CD4-positive, alpha-beta T cell (primary cell): Measurements from ENCODE around the gene MGAT5. TPM values are rescaled to one million over a fixed set of nuclear protein-coding genes. Genes with fewer than 3 reads are reported as not detected.

Experiments
- ATAC-seq: fragments of 200-7000 bp; cut with Tn5 transposase; one replicate; pipeline ENCODE4 v1.10.0; 2022; ENCODE audit warnings: mild to moderate bottlenecking; ENCODE audit not compliant: poor library complexity
- CTCF ChIA-PET: fragments of 350-600 bp; sonication (Branson Sonifier 250); formaldehyde crosslinking; loops from one replicate; lab custom pipeline; 2021; ENCODE audit warnings: antibody characterized with exemption, inconsistent platforms; lab: Charles Lee
- POLR2A ChIA-PET: fragments of 350-600 bp; sonication (Branson Sonifier 250); formaldehyde crosslinking; loops from one replicate; lab custom pipeline; 2021; ENCODE audit warnings: antibody characterized with exemption, inconsistent platforms; lab: Charles Lee
- DNase-seq, 14 experiments: peaks; one replicate each; pipeline ENCODE4 v3.0.0-alpha.2; 2013 to 2020; ENCODE audit warnings: mixed read lengths in 2 of 14
- H3K27ac ChIP-seq, 2 donors: one replicate each; pipeline versions ENCODE4 v1.5.1 to v1.7.0; 2013; ENCODE audit warnings: low read length in 2 of 2, low read depth in 1 of 2, mild to moderate bottlenecking in 1 of 2
- H3K27me3 ChIP-seq, 2 experiments: 1 replicate in 1 of 2; 2 replicates in 1 of 2; pipeline versions ENCODE4 v1.6.1 to v1.7.0; 2013; ENCODE audit warnings: low read length in 2 of 2, control low read depth in 1 of 2, mild to moderate bottlenecking in 1 of 2, moderate library complexity in 1 of 2; ENCODE audit not compliant: insufficient read depth in 2 of 2, control insufficient read depth in 1 of 2
- H3K36me3 ChIP-seq: one replicate; pipeline ENCODE4 v1.6.1; 2013; ENCODE audit warnings: low read length, control low read depth; ENCODE audit not compliant: insufficient read depth
- H3K4me1 ChIP-seq: one replicate; pipeline ENCODE4 v1.6.1; 2013; ENCODE audit warnings: low read length, control low read depth; ENCODE audit not compliant: insufficient read depth
- H3K4me3 ChIP-seq: one replicate; pipeline ENCODE4 v1.5.1; 2013; ENCODE audit warnings: mild to moderate bottlenecking, low read length, moderate library complexity
- H3K9me3 ChIP-seq, 2 experiments: 1 replicate in 1 of 2; 2 replicates in 1 of 2; pipeline versions ENCODE4 v1.6.1 to v1.7.0; 2013; ENCODE audit warnings: low read length in 2 of 2, mild to moderate bottlenecking in 2 of 2, control low read depth in 1 of 2, moderate library complexity in 1 of 2; ENCODE audit not compliant: control insufficient read depth in 1 of 2, insufficient read depth in 1 of 2
- H3K27ac Mint-ChIP-seq: one replicate; pipeline ENCODE4 v1.8.0; 2020; ENCODE audit warnings: mixed read lengths
- H3K27me3 Mint-ChIP-seq: one replicate; pipeline ENCODE4 v1.8.0; 2021; ENCODE audit warnings: mixed read lengths
- H3K36me3 Mint-ChIP-seq: one replicate; pipeline ENCODE4 v1.8.0; 2021; ENCODE audit warnings: low read depth, mixed read lengths
- H3K4me1 Mint-ChIP-seq: one replicate; pipeline ENCODE4 v1.8.0; 2021; ENCODE audit warnings: low read depth, mixed read lengths
- H3K4me3 Mint-ChIP-seq: one replicate; pipeline ENCODE4 v1.8.0; 2020; ENCODE audit warnings: mild to moderate bottlenecking, mixed read lengths
- H3K9me3 Mint-ChIP-seq: one replicate; pipeline ENCODE4 v1.8.0; 2020; ENCODE audit warnings: mixed read lengths
- CTCF ChIP-seq: fragments of 200-600 bp; IDR thresholded peaks from one replicate; pipeline ENCODE4 v1.8.0; 2022; ENCODE audit warnings: antibody characterized with exemption, mild to moderate bottlenecking
- intact Hi-C, 2 experiments: fragments of 100-400 bp; cut with DNase I in 1 of 2; cut with micrococcal nuclease in 1 of 2; formaldehyde crosslinking; loops; one replicate each; pipeline versions ENCODE4 v1.15.1 to v1.9.0; 2023 to 2025; cut with DNase I, micrococcal nuclease
- total RNA-seq, 174 experiments: library from RNA in 2 of 174; stranded (reverse) in 2 of 174; gene quantifications; one replicate each; pipeline ENCODE4 v1.2.3 and lab custom pipeline; 2021 to 2026

MGAT5 gene
- total RNA-seq, 2 experiments from 2014 or later = 77.5 to 77.8 TPM

DNA sequence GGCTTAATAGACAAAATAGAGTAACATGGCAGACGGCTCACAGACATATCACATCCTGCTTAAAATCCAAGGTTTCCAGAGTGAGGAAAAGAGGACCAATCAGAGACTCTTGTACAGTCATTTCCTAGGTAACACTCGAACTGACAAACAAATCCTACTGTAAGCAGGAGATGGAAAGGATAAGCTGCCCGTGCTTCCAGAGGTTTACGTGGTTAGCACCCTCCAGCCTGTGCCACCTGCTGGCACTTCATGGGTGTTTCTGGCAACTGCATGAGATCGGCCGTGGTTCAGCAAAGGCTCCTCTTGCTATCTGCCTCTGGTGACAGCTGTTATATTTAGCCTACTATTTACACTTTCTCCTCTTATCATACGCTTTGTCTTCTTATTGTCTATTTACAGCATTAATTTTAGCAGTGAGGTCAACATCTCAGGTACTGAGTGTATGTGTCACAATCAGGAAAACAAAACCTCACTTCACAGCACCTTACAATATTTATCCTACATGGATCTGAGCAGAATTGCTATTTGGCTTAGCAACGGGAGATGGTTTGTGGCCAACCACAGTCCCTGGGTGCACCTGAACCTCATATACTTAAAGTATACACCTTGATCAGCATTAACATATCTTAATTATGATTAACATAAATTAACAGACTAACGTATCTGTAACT is 238.0 kb downstream of the MGAT5 start:
- H3K27me3 ChIP-seq = peaks cover 0 to 6% of the 10 kb centered on the region in 2 experiments
- Mint-ChIP-seq H3K4me1 (no peaks in the 10 kb centered on the region), H3K4me3 (no peak overlapping the region), H3K9me3 (no peaks in the 10 kb centered on the region), H3K36me3 (no peaks in the 10 kb centered on the region), H3K27ac (no peak overlapping the region), H3K27me3 (peaks cover 21% of the 10 kb centered on the region)
- TF ChIP-seq CTCF = no peak
- H3K27ac ChIP-seq = no peak overlapping the region
- ATAC-seq (no peak), DNase-seq (peak in 1 of 14 experiments; percentile 12)
- ChIA-PET POLR2A (no interaction called here), CTCF (no interaction called here)
- H3K9me3 ChIP-seq = no peaks in the 10 kb centered on the region
- no peaks in the 10 kb centered on the region for H3K4me1 ChIP-seq
- intact Hi-C loops = no loop called here
- no peaks in the 10 kb centered on the region for H3K36me3 ChIP-seq
- no peak overlapping the region for H3K4me3 ChIP-seq

DNA sequence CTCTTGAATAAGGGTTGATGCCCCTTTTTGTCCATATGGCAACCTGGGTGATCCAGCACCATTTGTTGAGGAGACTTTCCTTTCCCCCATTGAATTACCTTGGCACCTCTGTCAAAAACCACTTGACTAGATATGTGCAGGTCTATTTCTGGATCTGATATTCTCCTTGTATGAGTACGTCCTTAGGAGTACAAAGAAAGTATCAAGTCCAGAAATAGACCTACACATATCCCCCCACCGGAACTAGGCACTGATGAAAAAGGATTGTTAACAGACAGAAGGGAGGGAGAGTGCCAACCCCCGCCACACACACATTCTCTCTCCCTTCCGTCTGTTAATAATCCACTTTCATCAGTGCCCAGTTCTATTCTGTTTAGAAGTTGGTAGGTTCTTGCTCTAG is 239.9 kb downstream of the MGAT5 start:
- H3K27me3 Mint-ChIP-seq = peaks cover 21% of the 10 kb centered on the region
- TF ChIP-seq CTCF = no peak
- Histone ChIP-seq H3K4me1 (no peaks in the 10 kb centered on the region), H3K4me3 (no peak overlapping the region), H3K36me3 (no peaks in the 10 kb centered on the region), H3K27me3 (peaks cover 0 to 6% of the 10 kb centered on the region in 2 experiments), H3K27ac (no peak overlapping the region), H3K9me3 (no peaks in the 10 kb centered on the region)
- no peaks in the 10 kb centered on the region for H3K4me1 Mint-ChIP-seq
- no peak for DNase-seq
- no peak overlapping the region for H3K4me3 Mint-ChIP-seq
- no peak overlapping the region for H3K27ac Mint-ChIP-seq
- intact Hi-C loops = no loop called here
- ChIA-PET CTCF (interaction anchor here (0.7 kb wide), 1 partner anchor 383 kb away, joined by 4 read pairs; no protein-coding TSS in a partner anchor), POLR2A (no interaction called here)
- ATAC-seq = no peak
- no peaks in the 10 kb centered on the region for H3K36me3 Mint-ChIP-seq
- no peaks in the 10 kb centered on the region for H3K9me3 Mint-ChIP-seq

DNA sequence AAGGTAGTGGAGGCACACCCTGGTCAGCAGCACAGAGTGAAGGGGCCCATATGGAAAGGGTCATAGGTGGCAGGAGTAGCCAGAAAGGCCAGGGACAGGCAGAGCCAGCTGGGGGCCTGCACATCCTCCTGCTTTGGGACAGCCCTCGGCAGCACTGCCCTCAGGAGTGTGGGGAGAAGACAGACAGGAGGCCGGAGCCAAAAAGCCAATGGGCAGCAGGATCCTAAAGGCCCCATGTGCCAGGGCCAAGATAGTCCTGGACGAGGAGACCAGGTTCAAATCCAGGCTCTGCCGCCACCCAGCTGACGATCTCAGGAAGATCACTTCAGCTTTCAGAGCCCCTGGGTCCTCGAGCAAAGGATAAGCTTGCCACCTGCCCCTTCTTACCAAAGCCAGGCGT is 244.8 kb downstream of the MGAT5 start:
- no peak for DNase-seq
- Mint-ChIP-seq H3K4me3 (no peak overlapping the region), H3K36me3 (no peaks in the 10 kb centered on the region)

More for the DNA sequence above, 244.8 kb downstream of the MGAT5 start:
- Histone ChIP-seq H3K4me3 (no peak overlapping the region), H3K27ac (no peak overlapping the region), H3K36me3 (no peaks in the 10 kb centered on the region), H3K9me3 (no peaks in the 10 kb centered on the region), H3K27me3 (peaks cover 0 to 6% of the 10 kb centered on the region in 2 experiments), H3K4me1 (no peaks in the 10 kb centered on the region)
- POLR2A ChIA-PET = no interaction called here
- no peak for TF ChIP-seq CTCF
- CTCF ChIA-PET = no interaction called here
- peaks cover 9% of the 10 kb centered on the region for H3K27me3 Mint-ChIP-seq
- no peak overlapping the region for H3K27ac Mint-ChIP-seq
- H3K4me1 Mint-ChIP-seq = no peaks in the 10 kb centered on the region
- intact Hi-C loops = no loop called here
- H3K9me3 Mint-ChIP-seq = no peaks in the 10 kb centered on the region
- no peak for ATAC-seq
